A549 (cell line): ENCODE measurements around the gene GRK6. TPM values are rescaled to one million over a fixed set of nuclear protein-coding genes. Genes with fewer than 3 reads are reported as not detected.

Source experiments
- ATAC-seq, 2 experiments: fragments of 200-7000 bp in 1 of 2; fragments of >200 bp in 1 of 2; cut with Nextera tagmentation in 1 of 2; cut with Tn5 transposase in 1 of 2; 3 replicates each; pipeline versions ENCODE4 v1.8.0 to v1.9.1; 2018 to 2020; ENCODE audit warnings: mild to moderate bottlenecking in 1 of 2, moderate library complexity in 1 of 2
- CTCF ChIA-PET: fragments of 300-600 bp; sonication (Branson Sonifier 250); formaldehyde crosslinking; extraction: SDS; loops from one replicate; lab custom pipeline; 2021; ENCODE audit warnings: antibody characterized with exemption, inconsistent platforms; lab: Yijun Ruan, JAX
- POLR2A ChIA-PET: fragments of 350-600 bp; formaldehyde crosslinking; extraction: SDS; loops from one replicate; lab custom pipeline; 2021; ENCODE audit warnings: antibody characterized with exemption, inconsistent platforms; lab: Yijun Ruan, JAX
- DNase-seq, 2 experiments: peaks; one replicate each; pipeline versions ENCODE4 v3.0.0 to v3.0.0-alpha.2; 2011 to 2016; ENCODE audit warnings: low read depth in 1 of 2, low spot score in 1 of 2
- FAIRE-seq: peaks from 2 replicates; lab custom pipeline; 2011; peaks lifted over from hg19 to GRCh38; lab: Jason Lieb, UNC
- H3K27ac ChIP-seq, 2 experiments: fragments of >200 bp; sonication (Bioruptor Twin); formaldehyde crosslinking; 3 replicates each; pipeline ENCODE4 v1.5.1; 2016 to 2017
- H3K4me1 ChIP-seq: fragments of >200 bp; sonication (Bioruptor Twin); formaldehyde crosslinking; 3 replicates; pipeline ENCODE4 v1.6.1; 2016
- H3K4me2 ChIP-seq: fragments of >200 bp; sonication (Bioruptor Twin); formaldehyde crosslinking; 3 replicates; pipeline ENCODE4 v1.6.1; 2016
- H3K4me3 ChIP-seq: fragments of >200 bp; sonication (Bioruptor Twin); formaldehyde crosslinking; 3 replicates; pipeline ENCODE4 v1.5.1; 2016
- H3K9me3 ChIP-seq: fragments of >200 bp; sonication (Bioruptor Twin); formaldehyde crosslinking; 3 replicates; pipeline ENCODE4 v1.6.1; 2016
- BCL3 ChIP-seq: fragments of >200 bp; sonication (Bioruptor Twin); formaldehyde crosslinking; IDR thresholded peaks from 3 replicates; pipeline ENCODE4 v1.6.1; 2016
- BHLHE40 ChIP-seq: IDR thresholded peaks from 2 replicates; pipeline ENCODE4 v1.6.1; 2012; ENCODE audit warnings: low read depth, low read length, inconsistent platforms
- CBX2 ChIP-seq: fragments of 200-600 bp; sonication (generic); IDR thresholded peaks from 2 replicates; pipeline ENCODE4 v1.6.1; 2016; ENCODE audit warnings: low read depth, mild to moderate bottlenecking, borderline replicate concordance
- CTCF ChIP-seq: fragments of >200 bp; sonication (Bioruptor Twin); formaldehyde crosslinking; IDR thresholded peaks from 3 replicates; pipeline ENCODE4 v1.5.1; 2016
- EHMT2 ChIP-seq: fragments of 200-600 bp; sonication (generic); IDR thresholded peaks from 2 replicates; pipeline ENCODE4 v1.6.1; 2016; ENCODE audit warnings: antibody characterized with exemption, low read depth, mild to moderate bottlenecking, moderate library complexity
- ELK1 ChIP-seq: fragments of 150-350 bp; IDR thresholded peaks from 2 replicates; pipeline ENCODE4 v1.6.1; 2014; ENCODE audit warnings: low read depth, mild to moderate bottlenecking, low read length
- EP300 ChIP-seq, 2 experiments: fragments of >200 bp; sonication (Bioruptor Twin); formaldehyde crosslinking; IDR thresholded peaks; 2 replicates in 1 of 2; 3 replicates in 1 of 2; pipeline ENCODE4 v1.6.1; 2016 to 2017
- FOSB ChIP-seq: fragments of 250-450 bp; sonication (Bioruptor Pico); IDR thresholded peaks from 2 replicates; pipeline ENCODE4 v1.5.0; 2020; ENCODE audit warnings: mild to moderate bottlenecking, moderate library complexity
- FOSL2 ChIP-seq, 2 experiments: fragments of 450-650 bp in 1 of 2; fragments of >200 bp in 1 of 2; sonication (Bioruptor Twin) in 1 of 2; formaldehyde crosslinking; IDR thresholded peaks; 2 replicates each; pipeline versions ENCODE4 v1.5.0 to v1.6.1; 2016 to 2020; ENCODE audit warnings: mild to moderate bottlenecking in 1 of 2, moderate library complexity in 1 of 2
- FOXS1 ChIP-seq: fragments of 250-450 bp; sonication (Bioruptor Pico); IDR thresholded peaks from 2 replicates; pipeline ENCODE4 v1.5.0; 2020; ENCODE audit warnings: mild to moderate bottlenecking, moderate library complexity
- GATA3 ChIP-seq: IDR thresholded peaks from 2 replicates; pipeline ENCODE4 v1.6.1; 2012; ENCODE audit warnings: borderline replicate concordance
- HES2 ChIP-seq: fragments of >200 bp; sonication (Bioruptor Twin); formaldehyde crosslinking; IDR thresholded peaks from 2 replicates; pipeline ENCODE4 v1.6.1; 2016
- HMGXB4 ChIP-seq: fragments of 250-450 bp; sonication (Bioruptor Pico); IDR thresholded peaks from 2 replicates; pipeline ENCODE4 v1.5.0; 2021; ENCODE audit warnings: mild to moderate bottlenecking, moderate library complexity, borderline replicate concordance
- HOXB13 ChIP-seq: fragments of 250-450 bp; sonication (Bioruptor Pico); IDR thresholded peaks from 2 replicates; pipeline ENCODE4 v1.5.0; 2020; ENCODE audit warnings: low read depth, mild to moderate bottlenecking, moderate library complexity
- HOXB5 ChIP-seq: fragments of 250-450 bp; sonication (Bioruptor Pico); IDR thresholded peaks from 2 replicates; pipeline ENCODE4 v1.5.0; 2020; ENCODE audit warnings: mild to moderate bottlenecking, moderate library complexity
- KDM1A ChIP-seq: fragments of 200-600 bp; sonication (generic); IDR thresholded peaks from 2 replicates; pipeline ENCODE4 v1.6.1; 2016; ENCODE audit warnings: low read depth, mild to moderate bottlenecking
- MAX ChIP-seq: IDR thresholded peaks from 2 replicates; pipeline ENCODE4 v1.6.1; 2012
- NPAS2 ChIP-seq: fragments of 250-450 bp; sonication (Bioruptor Pico); IDR thresholded peaks from 2 replicates; pipeline ENCODE4 v1.8.0; 2022; ENCODE audit warnings: mild to moderate bottlenecking, moderate library complexity, borderline replicate concordance
- POLR2AphosphoS2 ChIP-seq: conservative IDR thresholded peaks from 2 replicates; pipeline ENCODE4 v1.6.1; 2012; ENCODE audit warnings: low read length, improper control_type of control experiment, inconsistent platforms
- RAD21 ChIP-seq, 2 experiments: fragments of >200 bp in 1 of 2; sonication (Bioruptor Twin) in 1 of 2; formaldehyde crosslinking in 1 of 2; IDR thresholded peaks in 1 of 2; conservative IDR thresholded peaks in 1 of 2; 2 replicates in 1 of 2; 3 replicates in 1 of 2; pipeline ENCODE4 v1.6.1; 2012 to 2018; ENCODE audit warnings: inconsistent platforms in 1 of 2
- RARB ChIP-seq: fragments of 250-450 bp; sonication (Bioruptor Pico); IDR thresholded peaks from 2 replicates; pipeline ENCODE4 v1.8.0; 2021; ENCODE audit warnings: mild to moderate bottlenecking, moderate library complexity
- RCOR1 ChIP-seq: fragments of 150-350 bp; IDR thresholded peaks from 2 replicates; pipeline ENCODE4 v1.6.1; 2014; ENCODE audit warnings: antibody characterized with exemption, low read length, low read depth
- RFX5 ChIP-seq: fragments of 450-650 bp; IDR thresholded peaks from 2 replicates; pipeline ENCODE4 v1.7.1; 2014; ENCODE audit warnings: antibody characterized with exemption, mild to moderate bottlenecking, moderate library complexity
- RNF2 ChIP-seq: fragments of 200-600 bp; sonication (generic); IDR thresholded peaks from 2 replicates; pipeline ENCODE4 v1.6.1; 2016; ENCODE audit warnings: low read depth, mild to moderate bottlenecking, antibody characterized with exemption, moderate library complexity, borderline replicate concordance
- SMC3 ChIP-seq: fragments of >200 bp; sonication (Bioruptor Twin); formaldehyde crosslinking; IDR thresholded peaks from 3 replicates; pipeline ENCODE4 v1.6.1; 2018; ENCODE audit warnings: inconsistent platforms
- SREBF2 ChIP-seq: fragments of 450-650 bp; IDR thresholded peaks from 2 replicates; pipeline ENCODE4 v1.6.1; 2014; ENCODE audit warnings: mild to moderate bottlenecking, moderate library complexity
- TFCP2L1 ChIP-seq: fragments of 250-450 bp; sonication (Bioruptor Pico); IDR thresholded peaks from 2 replicates; pipeline ENCODE4 v1.5.0; 2021; ENCODE audit warnings: mild to moderate bottlenecking
- TP53 ChIP-seq: fragments of 250-450 bp; sonication (Bioruptor Pico); IDR thresholded peaks from 2 replicates; pipeline ENCODE4 v1.5.0; 2021; ENCODE audit warnings: mild to moderate bottlenecking, moderate library complexity
- ZNF302 ChIP-seq: fragments of 250-450 bp; sonication (Bioruptor Pico); IDR thresholded peaks from 2 replicates; pipeline ENCODE4 v1.9.0; 2021; ENCODE audit warnings: inconsistent platforms, mild to moderate bottlenecking, moderate library complexity
- WGBS: methylation state at CpG from one replicate; pipeline ENCODE4 v1.1.6; 2017; ENCODE audit errors: missing lambda C conversion rate; 5-methylcytosine and 5-hydroxymethylcytosine counted together
- polyA plus RNA-seq, 4 experiments: library from polyadenylated mRNA; depleted of rRNA in 3 of 4; stranded (reverse); fragments of >200 nt; fragmentation: RNase III in 1 of 4; extraction: RNeasy Plus Mini Kit Qiagen cat#74134 plus additional on column Dnase treatment in 1 of 4; gene quantifications; 2 replicates in 3 of 4; 3 replicates in 1 of 4; pipeline ENCODE4 v1.2.3, GENCODE V29; 2011 to 2017

GRK6 gene
- polyA plus RNA-seq, 2 of the 4 experiments (the other 2 are of a cell fraction) = 20.1 to 28.8 TPM

GRCh38 chr5:177403792-177404640, 22.5 kb upstream of the GRK6 start:
- Histone ChIP-seq H3K9me3 (no peaks in the 10 kb centered on the region), H3K27ac (peak overlapping the region; percentile 83 to 92), H3K4me3 (peak overlapping the region; percentile 60), H3K4me1 (peaks cover 11% of the 10 kb centered on the region; the same call in 2 of the 3 replicates), H3K4me2 (peak overlapping the region; percentile 97)
- ChIA-PET POLR2A (interaction anchor here (0.6 to 3.9 kb wide), 13 partner anchors 11 to 94 kb away, joined by 3 to 37 read pairs (median 5); partner anchors contain the start of genes GRK6, LMAN2, PDLIM7 and PRR7), CTCF (interaction anchor here (0.7 to 43.1 kb wide), 36 partner anchors 12 to 384 kb away, joined by 3 to 1107 read pairs (median 6); partner anchors contain the start of genes DBN1, GRK6, LMAN2 and PDLIM7)
- FAIRE-seq = no peak
- under 1% methylated on average over 17 of the region's 93 CpGs for WGBS
- peak; percentile 76 to 91 for ATAC-seq
- DNase-seq = peak; percentile 87 to 95
- TF ChIP-seq RCOR1 (no peak), POLR2AphosphoS2 (no peak), BCL3 (no peak), HMGXB4 (CRISPR knock-in tag) (0 out of 2 replicates have a peak, but pooled peaks have one; percentile 8), FOSL2 (IDR thresholded peaks at IDR 0.05) (no peak), FOSL2 (CRISPR knock-in tag; IDR thresholded peaks at IDR 0.05) (no peak), GATA3 (peak; percentile 11; the same call in 1 of the 2 replicates), TP53 (CRISPR knock-in tag) (no peak), MAX (peak; percentile 83), HOXB5 (CRISPR knock-in tag) (no peak), EHMT2 (no peak), ZNF302 (no peak), CBX2 (no peak), CTCF (peak; percentile 71), EP300 (IDR thresholded peaks at IDR 0.05) (no peak), KDM1A (peak; percentile 62; the same call in 1 of the 2 replicates), RNF2 (peak; percentile 71; the same call in 1 of the 2 replicates), TFCP2L1 (0 out of 2 replicates have a peak, but pooled peaks have one; percentile 31), HES2 (no peak), SMC3 (peak; percentile 58), SREBF2 (no peak), NPAS2 (CRISPR knock-in tag) (no peak), BHLHE40 (0 out of 2 replicates have a peak, but pooled peaks have one; percentile 29), ELK1 (no peak), RFX5 (no peak), FOSB (CRISPR knock-in tag) (no peak), RARB (CRISPR knock-in tag) (no peak), RAD21 (conservative IDR thresholded peaks at IDR 0.05 in 1 of 2, IDR thresholded peaks at IDR 0.05 in 1 of 2) (peak; percentile 72 to 84), HOXB13 (CRISPR knock-in tag) (no peak), FOXS1 (CRISPR knock-in tag) (no peak)
